Muscle layer of duodenum (tissue), 2 donors: Measurements from ENCODE around the gene KCNK18.
"Not testable (repeated sequence)": the region's sequence is repeated elsewhere in the genome, so short reads cannot be mapped to it uniquely, and the experiment has no call there.

Experiments
- H3K27ac ChIP-seq: one replicate; pipeline ENCODE4 v1.7.0; 2013; ENCODE audit warnings: mild to moderate bottlenecking, low read length
- H3K27me3 ChIP-seq: one replicate; pipeline ENCODE4 v1.7.0; 2013; ENCODE audit warnings: low read depth, mild to moderate bottlenecking, control low read depth, low read length
- H3K36me3 ChIP-seq, 2 donors: one replicate each; pipeline ENCODE4 v1.7.0; 2013; ENCODE audit warnings: low read length in 2 of 2, control low read depth in 1 of 2, mild to moderate bottlenecking in 1 of 2; ENCODE audit not compliant: insufficient read depth in 2 of 2, control insufficient read depth in 1 of 2
- H3K4me1 ChIP-seq, 2 donors: one replicate each; pipeline ENCODE4 v1.7.0; 2013; ENCODE audit warnings: low read length in 2 of 2, mild to moderate bottlenecking in 2 of 2, control low read depth in 1 of 2, moderate library complexity in 1 of 2; ENCODE audit not compliant: insufficient read depth in 2 of 2, control insufficient read depth in 1 of 2
- H3K4me3 ChIP-seq, 2 donors: one replicate each; pipeline ENCODE4 v1.7.0; 2013; ENCODE audit warnings: low read length in 2 of 2, low read depth in 1 of 2, mild to moderate bottlenecking in 1 of 2
- H3K9me3 ChIP-seq, 2 donors: one replicate each; pipeline ENCODE4 v1.7.0; 2013; ENCODE audit warnings: low read length in 2 of 2, control low read depth in 1 of 2, mild to moderate bottlenecking in 1 of 2; ENCODE audit not compliant: control insufficient read depth in 1 of 2
- donor health status: healthy.

KCNK18 gene

DNA sequence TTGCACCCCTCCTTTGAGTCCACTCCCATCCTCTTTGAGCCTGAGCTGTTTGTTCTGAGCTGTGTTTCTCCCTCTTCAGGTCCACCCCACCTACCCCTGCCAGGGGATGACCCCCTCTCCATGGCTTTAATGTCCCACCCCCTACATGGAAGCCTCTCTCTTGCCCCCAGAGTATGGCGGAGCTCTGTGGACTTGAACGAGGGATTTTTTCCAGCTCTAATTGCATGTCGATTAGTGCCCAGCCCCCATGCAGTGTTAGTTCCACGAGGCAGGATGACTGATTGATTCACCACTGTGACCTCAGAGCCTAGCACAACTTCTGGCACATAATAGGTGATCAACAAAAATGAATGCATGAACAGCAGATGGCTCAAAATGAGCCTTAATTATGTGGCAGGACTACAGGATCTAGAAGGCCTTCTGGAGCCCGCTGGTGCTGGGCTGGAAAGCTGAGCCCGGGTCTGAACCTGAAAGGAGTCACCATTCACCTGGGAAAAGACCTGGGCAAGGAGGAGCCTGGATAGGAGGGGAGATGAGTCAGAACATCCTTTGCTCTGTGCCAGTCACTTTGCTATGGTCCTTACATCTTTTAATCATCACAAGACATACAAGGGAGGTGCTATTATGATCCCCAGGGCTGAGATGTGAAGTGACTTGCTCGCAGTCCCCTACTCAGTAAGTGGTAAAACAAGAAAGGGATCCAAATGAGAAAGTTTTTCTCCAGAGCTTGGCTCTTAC, 26.6 kb downstream of the KCNK18 start:
- Histone ChIP-seq H3K36me3 (no peaks in the 10 kb centered on the region), H3K27ac (no peak overlapping the region), H3K4me3 (no peak overlapping the region), H3K9me3 (no peaks in the 10 kb centered on the region), H3K4me1 (no peaks in the 10 kb centered on the region), H3K27me3 (peaks cover 5% of the 10 kb centered on the region)

DNA sequence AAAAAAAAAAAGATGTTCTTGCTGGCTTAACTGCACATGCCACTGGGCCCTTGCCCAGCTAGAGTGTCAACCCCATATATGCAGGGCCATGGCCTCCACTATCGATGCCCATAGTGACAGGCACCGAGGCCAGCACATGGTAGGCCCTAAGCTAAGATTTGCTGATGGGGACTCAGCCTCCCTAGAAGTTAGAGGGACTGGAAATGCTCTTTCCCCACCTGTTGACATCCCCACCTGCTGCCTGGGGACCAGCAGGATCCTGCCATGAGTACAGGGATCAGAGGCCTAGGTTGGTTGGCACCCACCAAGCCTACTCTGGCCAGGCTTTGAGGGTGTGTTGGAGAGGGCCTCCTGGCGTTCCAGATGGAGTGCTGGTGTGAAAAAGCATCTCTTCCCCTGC, 27.6 kb downstream of the KCNK18 start:
- H3K4me3 ChIP-seq, result no peak overlapping the region
- H3K4me1 ChIP-seq, result no peaks in the 10 kb centered on the region
- H3K27me3 ChIP-seq, result peaks cover 5% of the 10 kb centered on the region
- no peak overlapping the region for H3K27ac ChIP-seq
- H3K9me3 ChIP-seq, result no peaks in the 10 kb centered on the region
- no peaks in the 10 kb centered on the region for H3K36me3 ChIP-seq

DNA sequence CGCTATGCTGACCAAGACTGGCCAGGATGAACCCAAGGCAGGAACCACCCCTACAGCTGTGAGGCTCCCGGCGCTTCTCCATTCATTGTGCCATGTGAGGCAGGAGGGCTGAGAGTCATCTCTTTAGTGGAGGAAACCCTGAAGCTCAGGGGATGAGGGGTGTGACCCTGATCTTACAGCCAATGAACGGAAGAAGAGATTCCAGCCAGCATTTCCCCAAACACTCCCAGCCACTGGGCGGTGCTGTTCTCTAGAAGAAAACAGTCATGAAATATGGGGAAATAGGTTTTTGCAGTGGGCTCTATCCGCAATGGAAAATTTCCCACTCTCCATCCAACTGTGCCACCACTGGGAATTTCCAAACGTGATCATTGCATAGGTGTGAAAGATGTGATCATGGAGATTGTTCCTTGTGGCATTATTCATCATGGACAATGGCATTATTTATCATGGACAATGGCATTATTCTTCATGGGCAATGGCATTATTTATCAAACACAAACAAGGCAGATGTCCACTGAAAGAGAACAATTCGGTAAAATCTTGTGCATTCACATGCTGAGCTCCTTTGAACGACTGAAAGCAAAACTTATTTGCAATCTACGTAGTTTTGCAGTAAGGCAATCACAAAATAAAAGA, 29.6 kb downstream of the KCNK18 start:
- no peaks in the 10 kb centered on the region for H3K4me1 ChIP-seq
- peaks cover 5% of the 10 kb centered on the region for H3K27me3 ChIP-seq
- H3K9me3 ChIP-seq, result no peaks in the 10 kb centered on the region
- no peak overlapping the region for H3K4me3 ChIP-seq
- H3K27ac ChIP-seq, result no peak overlapping the region
- no peaks in the 10 kb centered on the region for H3K36me3 ChIP-seq

DNA sequence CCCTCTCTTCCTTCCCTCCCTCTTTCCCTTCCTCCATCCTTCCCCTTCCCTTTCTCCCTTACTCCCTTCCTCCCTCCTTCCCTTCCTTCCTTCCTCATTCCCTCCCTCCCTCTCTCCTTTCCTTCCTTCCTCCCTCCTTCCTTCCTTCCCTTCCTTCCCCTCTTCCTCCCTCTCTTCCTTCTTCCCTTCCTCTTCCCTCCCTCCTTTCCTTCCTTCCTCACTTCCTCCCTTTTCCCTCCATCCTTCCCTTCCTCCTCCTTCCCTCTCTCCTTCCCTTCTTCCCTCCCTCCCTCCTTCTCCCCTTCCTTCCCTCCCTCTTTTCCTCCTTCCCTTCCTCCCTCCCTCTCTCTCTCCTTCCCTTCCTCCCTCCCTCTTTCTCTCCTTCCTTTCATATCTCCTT, 30.9 kb downstream of the KCNK18 start:
- Histone ChIP-seq H3K4me1 (no peaks in the 10 kb centered on the region), H3K36me3 (no peaks in the 10 kb centered on the region), H3K9me3 (no peaks in the 10 kb centered on the region), H3K27me3 (peaks cover 5% of the 10 kb centered on the region), H3K27ac (no peak overlapping the region), H3K4me3 (no peak overlapping the region)

DNA sequence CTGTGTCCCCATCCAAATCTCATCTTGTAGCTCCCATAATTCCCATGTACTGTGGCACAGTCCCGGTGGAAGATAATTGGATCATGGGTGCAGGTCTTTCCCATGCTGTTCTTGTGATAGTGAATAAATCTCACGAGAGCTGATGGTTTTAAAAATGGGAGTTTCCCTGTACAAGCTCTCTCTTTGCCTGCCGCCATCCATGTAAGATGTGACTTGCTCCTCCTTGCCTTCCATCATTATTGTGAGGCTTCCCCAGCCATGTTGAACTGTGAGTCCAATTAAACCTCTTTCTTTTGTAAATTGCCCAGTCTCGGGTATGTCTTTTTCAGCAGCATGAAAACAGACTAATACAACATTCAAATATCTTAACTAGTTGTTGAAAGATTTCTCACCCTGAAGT, 32.8 kb downstream of the KCNK18 start:
- H3K27ac ChIP-seq, H3K4me3 ChIP-seq, H3K36me3 ChIP-seq, H3K4me1 ChIP-seq, H3K9me3 ChIP-seq, H3K27me3 ChIP-seq: not testable (repeated sequence)

DNA sequence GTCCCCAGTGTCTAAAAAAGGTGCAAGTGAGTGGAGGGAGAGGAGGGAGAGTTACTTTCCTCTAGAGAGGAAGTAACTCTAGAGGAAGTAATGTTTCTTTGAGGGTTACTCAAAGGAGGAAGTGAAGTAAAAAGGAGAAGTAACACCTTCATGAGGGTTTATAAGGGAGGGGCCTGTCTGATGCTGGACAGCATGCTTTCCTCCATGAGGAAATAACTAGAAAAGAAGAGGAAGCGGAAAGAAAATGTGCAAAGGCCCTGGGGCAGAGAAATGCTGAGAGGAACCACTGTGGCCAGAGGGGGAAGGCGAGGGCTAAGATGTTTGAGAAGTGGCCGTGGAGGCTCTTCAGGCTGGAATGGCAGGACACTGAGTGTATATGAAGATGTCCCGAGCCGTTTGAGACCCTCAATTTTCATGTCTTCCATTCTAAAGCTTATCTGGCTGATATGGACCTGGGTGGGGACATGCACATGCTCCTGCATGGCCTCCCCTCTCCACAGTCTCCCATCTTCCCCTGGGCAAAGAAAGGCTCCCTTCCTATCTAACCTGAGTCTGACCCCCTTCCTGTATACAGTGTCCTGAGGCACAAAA, 40.2 kb downstream of the KCNK18 start:
- no peaks in the 10 kb centered on the region for H3K36me3 ChIP-seq
- no peak overlapping the region for H3K27ac ChIP-seq
- H3K27me3 ChIP-seq, result peaks cover 3% of the 10 kb centered on the region

DNA sequence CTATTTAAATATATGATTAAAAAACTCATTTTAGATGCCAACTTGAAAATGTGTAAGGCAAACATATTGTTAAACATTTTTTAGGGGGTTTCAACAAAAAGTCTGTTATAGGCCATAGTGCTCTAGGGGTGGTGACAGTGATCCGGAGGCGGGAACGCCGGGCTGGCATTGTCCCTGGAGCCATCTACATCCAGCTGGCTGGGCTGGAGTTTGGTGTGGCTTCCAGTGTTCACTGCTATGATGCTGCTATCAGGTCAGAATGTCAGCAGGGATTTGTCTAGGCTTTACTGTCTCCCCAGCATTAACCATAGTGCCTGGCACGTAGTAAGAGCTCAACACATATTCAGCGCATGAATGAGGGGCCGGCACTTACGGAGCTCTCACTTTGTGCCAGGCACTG, 41.8 kb downstream of the KCNK18 start:
- Histone ChIP-seq H3K4me1 (peaks cover 0 to 16% of the 10 kb centered on the region in 2 donors), H3K27ac (no peak overlapping the region), H3K9me3 (no peaks in the 10 kb centered on the region), H3K36me3 (no peaks in the 10 kb centered on the region), H3K4me3 (no peak overlapping the region), H3K27me3 (peaks cover 5% of the 10 kb centered on the region)

More for the DNA sequence above, 40.2 kb downstream of the KCNK18 start:
- H3K4me1 ChIP-seq, result peaks cover 0 to 16% of the 10 kb centered on the region in 2 donors
- no peaks in the 10 kb centered on the region for H3K9me3 ChIP-seq
- no peak overlapping the region for H3K4me3 ChIP-seq

DNA sequence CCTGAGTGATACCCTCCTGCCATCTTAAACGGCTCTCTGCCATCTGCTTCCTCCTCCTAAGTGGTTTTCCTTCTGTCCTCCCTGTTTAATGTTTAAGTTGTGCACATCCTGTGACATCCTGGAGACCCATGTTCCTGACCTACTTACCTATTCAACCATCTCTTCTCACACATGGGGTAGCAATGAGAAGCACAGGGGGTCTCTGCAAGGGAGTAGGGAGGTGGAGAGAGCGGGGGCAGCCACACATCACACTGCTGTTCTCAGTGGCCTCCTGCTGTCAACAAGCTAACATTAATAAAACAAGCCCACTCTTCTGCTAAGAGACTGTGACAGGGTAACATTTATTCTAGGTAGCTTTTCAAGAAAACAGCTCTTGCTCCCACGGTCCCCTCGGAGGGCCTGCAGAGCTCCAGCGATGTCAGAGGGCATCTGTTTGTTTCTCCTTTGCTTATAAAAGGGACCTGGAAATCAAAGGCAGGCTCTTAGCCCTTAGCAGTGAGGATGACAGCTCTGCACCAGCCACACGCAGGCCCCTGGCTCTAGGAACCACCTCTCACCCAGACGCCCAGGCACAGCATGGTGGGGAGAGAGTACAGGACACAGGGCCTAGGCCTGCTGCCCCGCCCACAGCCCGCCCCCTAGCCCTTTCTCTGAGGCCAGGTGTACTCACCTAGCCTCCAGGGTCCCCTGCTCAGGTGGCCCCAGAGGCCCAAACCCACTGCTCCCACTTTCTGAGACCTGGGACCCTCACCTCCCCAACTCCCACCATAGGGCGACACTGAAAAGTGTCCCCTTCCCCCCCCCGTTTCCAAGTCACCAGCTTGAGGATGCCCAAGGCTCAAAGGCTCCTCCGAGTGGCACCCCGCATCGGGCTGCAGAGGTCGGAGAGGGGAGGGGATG, 42.7 kb downstream of the KCNK18 start:
- no peaks in the 10 kb centered on the region for H3K9me3 ChIP-seq
- peaks cover 7% of the 10 kb centered on the region for H3K27me3 ChIP-seq
- H3K27ac ChIP-seq, result no peak overlapping the region
- peaks cover 0 to 16% of the 10 kb centered on the region in 2 donors for H3K4me1 ChIP-seq
- H3K4me3 ChIP-seq, result no peak overlapping the region
- no peaks in the 10 kb centered on the region for H3K36me3 ChIP-seq

DNA sequence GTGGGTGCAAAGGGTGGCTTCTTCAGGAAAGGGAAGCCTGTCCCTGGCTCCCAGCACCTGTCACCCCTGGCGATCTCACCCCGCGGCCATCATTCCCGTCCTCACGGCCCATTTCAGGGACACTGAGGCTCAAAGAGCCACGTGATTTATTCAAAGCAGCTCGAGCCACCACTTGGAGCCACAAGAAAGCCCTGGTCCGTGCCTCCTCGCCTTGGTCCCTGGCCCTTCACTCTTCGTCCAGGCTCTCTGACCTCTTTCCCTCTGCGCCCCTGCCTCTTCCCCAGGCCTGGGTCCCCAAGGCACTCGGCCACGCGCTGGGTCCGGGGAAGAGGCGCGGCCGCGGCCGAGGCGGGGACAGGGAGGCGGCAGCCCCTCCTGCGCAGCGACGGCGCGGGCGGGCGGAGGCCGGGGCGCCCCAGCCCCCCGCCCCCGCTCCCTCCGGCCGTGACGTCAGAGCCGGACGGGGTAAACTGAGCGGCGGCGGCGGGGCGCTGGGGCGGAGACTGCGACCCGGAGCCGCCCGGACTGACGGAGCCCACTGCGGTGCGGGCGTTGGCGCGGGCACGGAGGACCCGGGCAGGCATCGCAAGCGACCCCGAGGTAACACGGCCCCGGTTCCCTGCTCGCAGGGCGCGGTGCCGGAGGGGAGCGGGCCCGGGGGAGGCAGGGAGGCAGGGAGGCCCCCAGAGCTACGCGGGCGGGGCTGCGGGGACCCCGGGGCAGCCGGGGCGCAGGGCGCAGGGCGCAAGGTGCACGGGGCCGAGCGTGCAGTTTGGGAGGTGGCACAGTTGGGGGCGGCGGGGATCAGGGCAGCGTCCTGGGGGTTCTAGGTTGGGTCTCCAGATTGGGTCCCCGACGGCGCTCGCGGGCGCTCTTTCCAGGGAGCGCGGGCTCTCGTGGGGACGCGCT, 43.6 kb downstream of the KCNK18 start, which contains the start of gene SLC18A2:
Gene SLC18A2 (plus strand): TSS at position 494 of the 909 bp plus-strand sequence. CDS start 580 bp downstream, outside the sequence.
- H3K27me3 ChIP-seq, result peaks cover 7% of the 10 kb centered on the region
- H3K4me1 ChIP-seq, result peaks cover 0 to 16% of the 10 kb centered on the region in 2 donors
- no peak within 1 kb of the TSS for H3K27ac ChIP-seq
- H3K4me3 ChIP-seq, result peak within 1 kb of the TSS in 1 of 2 donors; percentile 46
- H3K9me3 ChIP-seq, result no peaks in the 10 kb centered on the region
- no peaks in the 10 kb centered on the region for H3K36me3 ChIP-seq
